ENCODE results near the gene PTOV1.

DNA sequence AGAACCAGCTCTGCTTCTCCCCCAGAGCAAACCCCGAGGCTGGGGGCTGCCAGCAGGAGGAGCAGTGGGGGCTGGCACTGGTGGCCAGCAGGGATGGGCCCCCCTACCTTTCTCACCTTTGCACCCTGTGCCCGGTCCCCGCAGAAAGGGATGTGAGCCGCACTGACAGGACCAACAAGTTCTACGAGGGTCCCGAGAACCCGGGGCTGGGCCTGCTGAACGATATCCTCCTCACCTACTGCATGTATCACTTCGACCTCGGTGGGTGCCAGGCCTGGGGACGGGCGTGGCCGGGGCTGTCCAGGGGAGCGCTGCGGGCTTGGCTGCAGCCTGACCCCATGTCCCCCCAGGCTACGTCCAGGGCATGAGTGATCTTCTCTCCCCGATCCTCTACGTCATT, 33.1 kb downstream of the PTOV1 start:
- TF ChIP-seq POLR2A (IDR thresholded peaks at IDR 0.05; ENCODE audit: low read depth, low read length), result no peak
- TF ChIP-seq, protein P1, sequence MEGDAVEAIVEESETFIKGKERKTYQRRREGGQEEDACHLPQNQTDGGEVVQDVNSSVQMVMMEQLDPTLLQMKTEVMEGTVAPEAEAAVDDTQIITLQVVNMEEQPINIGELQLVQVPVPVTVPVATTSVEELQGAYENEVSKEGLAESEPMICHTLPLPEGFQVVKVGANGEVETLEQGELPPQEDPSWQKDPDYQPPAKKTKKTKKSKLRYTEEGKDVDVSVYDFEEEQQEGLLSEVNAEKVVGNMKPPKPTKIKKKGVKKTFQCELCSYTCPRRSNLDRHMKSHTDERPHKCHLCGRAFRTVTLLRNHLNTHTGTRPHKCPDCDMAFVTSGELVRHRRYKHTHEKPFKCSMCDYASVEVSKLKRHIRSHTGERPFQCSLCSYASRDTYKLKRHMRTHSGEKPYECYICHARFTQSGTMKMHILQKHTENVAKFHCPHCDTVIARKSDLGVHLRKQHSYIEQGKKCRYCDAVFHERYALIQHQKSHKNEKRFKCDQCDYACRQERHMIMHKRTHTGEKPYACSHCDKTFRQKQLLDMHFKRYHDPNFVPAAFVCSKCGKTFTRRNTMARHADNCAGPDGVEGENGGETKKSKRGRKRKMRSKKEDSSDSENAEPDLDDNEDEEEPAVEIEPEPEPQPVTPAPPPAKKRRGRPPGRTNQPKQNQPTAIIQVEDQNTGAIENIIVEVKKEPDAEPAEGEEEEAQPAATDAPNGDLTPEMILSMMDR (conservative IDR thresholded peaks at IDR 0.05; ENCODE audit: low read depth, low read length), result no peak
- no peak for TF ChIP-seq RAD21 (IDR thresholded peaks at IDR 0.05; ENCODE audit: low read length)
- no peak for TF ChIP-seq FOS (IDR thresholded peaks at IDR 0.05; ENCODE audit: low read depth, low read length)
- no peak for TF ChIP-seq RCOR1 (IDR thresholded peaks at IDR 0.05; ENCODE audit: insufficient replicate concordance, low read length)
- no peak for TF ChIP-seq MXI1 (IDR thresholded peaks at IDR 0.05; ENCODE audit: borderline replicate concordance, low read depth, low read length)
- no peak for TF ChIP-seq SMC3 (IDR thresholded peaks at IDR 0.05; ENCODE audit: low read depth, low read length)
- TF ChIP-seq, protein P2, sequence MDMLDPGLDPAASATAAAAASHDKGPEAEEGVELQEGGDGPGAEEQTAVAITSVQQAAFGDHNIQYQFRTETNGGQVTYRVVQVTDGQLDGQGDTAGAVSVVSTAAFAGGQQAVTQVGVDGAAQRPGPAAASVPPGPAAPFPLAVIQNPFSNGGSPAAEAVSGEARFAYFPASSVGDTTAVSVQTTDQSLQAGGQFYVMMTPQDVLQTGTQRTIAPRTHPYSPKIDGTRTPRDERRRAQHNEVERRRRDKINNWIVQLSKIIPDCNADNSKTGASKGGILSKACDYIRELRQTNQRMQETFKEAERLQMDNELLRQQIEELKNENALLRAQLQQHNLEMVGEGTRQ (IDR thresholded peaks at IDR 0.05; ENCODE audit: low read depth, low read length), result no peak
